Adrenal gland (tissue), 12 donors: ENCODE data around the gene HOXA13. TPM values are rescaled to one million over a fixed set of nuclear protein-coding genes. Genes with fewer than 3 reads are reported as not detected.

Experiments
- DNase-seq, 7 donors: peaks; one replicate each; pipeline ENCODE4 v3.0.0-alpha.2; 2019 to 2020
- H3K27ac ChIP-seq, 5 donors: fragments of 200-600 bp; sonication (generic) in 4 of 5; 1 replicate in 3 of 5; 2 replicates in 2 of 5; pipeline versions ENCODE4 v1.5.1 to v1.8.0; 2016 to 2020; ENCODE audit warnings: mild to moderate bottlenecking in 1 of 5
- H3K27me3 ChIP-seq: fragments of 200-600 bp; 2 replicates; pipeline ENCODE4 v1.8.0; 2021
- H3K36me3 ChIP-seq, 2 donors: fragments of 200-600 bp; replicated peaks in 1 of 2; 1 replicate in 1 of 2; 2 replicates in 1 of 2; pipeline versions ENCODE4 v1.5.1 to v1.8.0; 2018 to 2022
- H3K4me1 ChIP-seq, 2 donors: fragments of 200-600 bp; replicated peaks in 1 of 2; 1 replicate in 1 of 2; 2 replicates in 1 of 2; pipeline versions ENCODE4 v1.5.1 to v1.8.0; 2018 to 2021
- H3K4me3 ChIP-seq, 4 donors: fragments of 200-600 bp; sonication (generic) in 3 of 4; one replicate each; pipeline ENCODE4 v1.5.1; 2016 to 2018
- H3K9me3 ChIP-seq, 3 donors: fragments of 200-600 bp; sonication (generic) in 1 of 3; replicated peaks in 1 of 3; 1 replicate in 2 of 3; 2 replicates in 1 of 3; pipeline versions ENCODE4 v1.5.1 to v1.8.0; 2016 to 2021
- CTCF ChIP-seq, 6 experiments: fragments of 450-650 bp in 4 of 6; fragments of 200-600 bp in 2 of 6; sonication (generic) in 1 of 6; IDR thresholded peaks; 1 replicate in 5 of 6; 2 replicates in 1 of 6; pipeline versions ENCODE4 v1.5.1 to v1.8.0; 2016 to 2021; ENCODE audit warnings: antibody characterized with exemption in 6 of 6, mild to moderate bottlenecking in 2 of 6, moderate library complexity in 1 of 6
- POLR2A ChIP-seq, 2 donors: fragments of 450-650 bp; IDR thresholded peaks; one replicate each; pipeline ENCODE4 v1.6.1; 2017; ENCODE audit warnings: antibody characterized with exemption in 2 of 2, mild to moderate bottlenecking in 2 of 2, moderate library complexity in 1 of 2
- WGBS, 4 donors: extraction: QIAGEN DNeasy Blood & Tissue Kit in 2 of 4; methylation state at CpG; one replicate each; pipeline versions ENCODE4 v1.1.5 to v1.1.7; 2013 to 2017; 5-methylcytosine and 5-hydroxymethylcytosine counted together
- intact Hi-C, 2 donors: fragments of 100-400 bp; cut with DNase I; formaldehyde crosslinking; loops; one replicate each; pipeline versions ENCODE4 v1.14.1 to v1.15.0; 2022 to 2023
- polyA plus RNA-seq, 3 donors: library from polyadenylated mRNA; stranded (reverse); fragments of 200-250 nt in 2 of 3; fragments of 350-450 nt in 1 of 3; fragmentation: Illumina TruSeq in 1 of 3; extraction: RNeasy Lipid Tissue Mini Kit (QIAGEN cat#74804) in 1 of 3; gene quantifications; one replicate each; pipeline ENCODE4 v1.2.3, GENCODE V29; 2013 to 2014
- total RNA-seq, 9 donors: library from RNA; depleted of rRNA in 4 of 9; stranded (reverse); fragments of >200 nt in 4 of 9; fragments of 120-200 nt in 1 of 9; fragmentation: NEBNext Ultra II Directional in 1 of 9; extraction: Animal tissue kit (Norgen Biotek cat#: 25700) in 1 of 9; gene quantifications; one replicate each; pipeline versions ENCODE4 v1.1.0 to v1.2.4, GENCODE V29; 2013 to 2023
- donor health status: healthy with polysubstance abuse.
- donor health status: Bipolar disorder and iron deficiency.
- donor health status: DM: yes; HTN: yes; CAD: no.
- donor health status: DM: no; HTN: no; CAD: no.
- donor health status: DM: no; HTN: no; CAD: no.
- donor health status: DM: yes; HTN: yes; CAD: no.

Gene HOXA13
- total and polyA plus RNA-seq, 12 donors, result 0.17 to 1.4 (median 0.56) TPM; not detected in 1

GRCh38 chr7:27223941-27224575 is 24.2 kb upstream of the HOXA13 start:
- no peaks in the 10 kb centered on the region for H3K36me3 ChIP-seq
- TF ChIP-seq POLR2A (IDR thresholded peaks at IDR 0.05) (no peak), CTCF (IDR thresholded peaks at IDR 0.05) (no peak)
- H3K4me3 ChIP-seq, result no peak overlapping the region
- H3K27ac ChIP-seq, result no peak overlapping the region
- H3K27me3 ChIP-seq, result peaks cover 75% of the 10 kb centered on the region
- no peaks in the 10 kb centered on the region for H3K9me3 ChIP-seq
- no peak for DNase-seq
- H3K4me1 ChIP-seq, result no peaks in the 10 kb centered on the region
- intact Hi-C loops, result no loop called here

- Histone ChIP-seq H3K4me1 (no peaks in the 10 kb centered on the region), H3K27me3 (peaks cover 77% of the 10 kb centered on the region), H3K4me3 (no peak overlapping the region), H3K27ac (no peak overlapping the region), H3K9me3 (no peaks in the 10 kb centered on the region), H3K36me3 (no peaks in the 10 kb centered on the region)
- intact Hi-C loops, result no loop called here
- WGBS, 4 donors, result 93 to 96% (median 94%) methylated on average over 3 of the region's 3 CpGs
- TF ChIP-seq POLR2A (IDR thresholded peaks at IDR 0.05) (no peak), CTCF (IDR thresholded peaks at IDR 0.05) (no peak)
- DNase-seq, result peak in 1 of 7 donors; percentile 2
Measured at GRCh38 chr7:27221201-27221797, 21.4 kb upstream of the HOXA13 start.

- Histone ChIP-seq H3K9me3 (no peaks in the 10 kb centered on the region), H3K4me1 (no peaks in the 10 kb centered on the region), H3K27ac (no peak overlapping the region), H3K4me3 (no peak overlapping the region), H3K36me3 (no peaks in the 10 kb centered on the region), H3K27me3 (peaks cover 69% of the 10 kb centered on the region)
- WGBS, 4 donors, result 36 to 87% (median 36%) methylated on average over 2 to 45 of the region's 45 CpGs
- TF ChIP-seq POLR2A (IDR thresholded peaks at IDR 0.05) (no peak), CTCF (IDR thresholded peaks at IDR 0.05) (no peak)
- DNase-seq, result peak in 1 of 7 donors; percentile 10
- intact Hi-C loops, result no loop called here
Measured at GRCh38 chr7:27220440-27220955, 20.6 kb upstream of the HOXA13 start.

GRCh38 chr7:27219821-27220220 is 19.9 kb upstream of the HOXA13 start:
- 72 to 80% (median 75%) methylated on average over 4 of the region's 4 CpGs for WGBS, 4 donors
- H3K4me1 ChIP-seq, result no peaks in the 10 kb centered on the region
- intact Hi-C loops, result loop anchor here in 1 of 2 donors (10.0 kb wide), 1 partner anchor 375 kb away; no protein-coding TSS in a partner anchor
- no peak overlapping the region for H3K27ac ChIP-seq
- H3K27me3 ChIP-seq, result peaks cover 63% of the 10 kb centered on the region
- no peaks in the 10 kb centered on the region for H3K36me3 ChIP-seq
- H3K9me3 ChIP-seq, result no peaks in the 10 kb centered on the region
- H3K4me3 ChIP-seq, result no peak overlapping the region
- no peak for DNase-seq
- TF ChIP-seq POLR2A (IDR thresholded peaks at IDR 0.05) (no peak), CTCF (IDR thresholded peaks at IDR 0.05) (no peak)
